ENCODE results near the gene PLXNA2. TPM values are rescaled to one million over a fixed set of nuclear protein-coding genes. Genes with fewer than 3 reads are reported as not detected.

PLXNA2 gene
- total RNA-seq, 1 experiment from 2014 or later, result 10.2 TPM

DNA sequence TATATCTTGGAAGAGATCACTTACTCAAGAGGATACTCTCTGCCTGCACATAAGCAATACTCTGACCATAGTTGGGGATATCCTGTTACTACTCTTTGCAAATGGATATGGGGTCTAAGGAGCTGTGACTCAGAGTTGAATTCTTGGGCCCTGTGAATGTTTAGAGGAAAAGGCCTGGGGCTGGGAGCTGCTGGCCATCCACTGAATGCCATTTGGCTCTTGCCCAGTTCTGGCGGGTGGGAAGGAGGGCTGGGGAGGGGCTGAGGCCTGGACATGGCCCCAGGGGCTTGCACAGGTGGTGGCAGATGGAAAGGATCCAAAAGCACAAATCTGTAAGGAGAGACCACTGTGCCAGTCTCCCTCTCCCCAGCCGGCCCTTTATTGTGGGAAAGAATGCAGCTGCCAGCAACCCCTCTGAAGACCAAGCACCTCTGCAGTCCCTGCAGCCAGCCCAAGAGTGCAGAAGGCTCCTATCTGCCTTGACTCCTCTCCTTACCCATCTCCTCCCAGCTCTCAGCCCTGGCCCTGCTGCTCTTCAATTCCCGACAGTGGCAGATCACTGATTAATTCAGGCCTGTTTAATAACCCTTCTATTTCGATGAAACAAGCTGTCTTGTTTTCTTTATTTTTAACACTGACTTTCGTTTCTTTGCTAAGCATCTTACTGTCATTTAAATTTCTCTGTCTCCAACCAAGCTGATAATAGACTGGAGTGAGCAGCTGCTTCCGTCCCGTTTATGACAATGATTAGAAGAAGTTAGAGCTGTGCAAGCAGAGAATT is 12.1 kb downstream of the PLXNA2 start:
- peak overlapping the region; percentile 47 for H3K4me2 ChIP-seq
- peak; percentile 88 to 89 for DNase-seq
- no peaks in the 10 kb centered on the region for H3K27me3 ChIP-seq (ENCODE audit: insufficient read depth, low read depth)
- H4K20me1 ChIP-seq (ENCODE audit: insufficient read depth), result no peaks in the 10 kb centered on the region
- H3K4me3 ChIP-seq, result no peak overlapping the region
- H3K36me3 ChIP-seq (ENCODE audit: low read depth), result no peaks in the 10 kb centered on the region
- ChIA-PET CTCF (interaction anchor here (0.6 to 1.2 kb wide), 2 partner anchors 100 to 210 kb away, joined by 4 read pairs; no protein-coding TSS in a partner anchor), POLR2A (ENCODE audit: unreplicated experiment) (interaction anchor here (0.5 to 1.0 kb wide), 7 partner anchors 11 to 64 kb away, joined by 3 to 30 read pairs (median 5); no protein-coding TSS in a partner anchor)
- intact Hi-C loops (cut with micrococcal nuclease; ENCODE audit: unreplicated experiment), result loop anchor here (1.0 kb wide), 3 partner anchors 11 to 48 kb away; no protein-coding TSS in a partner anchor
- H3K79me2 ChIP-seq (ENCODE audit: low read depth), result peaks cover 73% of the 10 kb centered on the region
- H3K9me2 ChIP-seq (ENCODE audit: insufficient read depth), result no peaks in the 10 kb centered on the region
- H3K4me1 ChIP-seq (replicated peaks; ENCODE audit: insufficient read depth), result peaks cover 64% of the 10 kb centered on the region
- H3F3A ChIP-seq (ENCODE audit: insufficient read depth, low read depth), result peaks cover 27% of the 10 kb centered on the region; the same call in 1 of the 2 replicates
- BruUV-seq (replicated peaks), result no TSS peak
- H2AFZ ChIP-seq, result no peak overlapping the region
- no peak for TF ChIP-seq EZH2 (IDR thresholded peaks at IDR 0.05; ENCODE audit: low read depth)
- TF ChIP-seq, protein P1, sequence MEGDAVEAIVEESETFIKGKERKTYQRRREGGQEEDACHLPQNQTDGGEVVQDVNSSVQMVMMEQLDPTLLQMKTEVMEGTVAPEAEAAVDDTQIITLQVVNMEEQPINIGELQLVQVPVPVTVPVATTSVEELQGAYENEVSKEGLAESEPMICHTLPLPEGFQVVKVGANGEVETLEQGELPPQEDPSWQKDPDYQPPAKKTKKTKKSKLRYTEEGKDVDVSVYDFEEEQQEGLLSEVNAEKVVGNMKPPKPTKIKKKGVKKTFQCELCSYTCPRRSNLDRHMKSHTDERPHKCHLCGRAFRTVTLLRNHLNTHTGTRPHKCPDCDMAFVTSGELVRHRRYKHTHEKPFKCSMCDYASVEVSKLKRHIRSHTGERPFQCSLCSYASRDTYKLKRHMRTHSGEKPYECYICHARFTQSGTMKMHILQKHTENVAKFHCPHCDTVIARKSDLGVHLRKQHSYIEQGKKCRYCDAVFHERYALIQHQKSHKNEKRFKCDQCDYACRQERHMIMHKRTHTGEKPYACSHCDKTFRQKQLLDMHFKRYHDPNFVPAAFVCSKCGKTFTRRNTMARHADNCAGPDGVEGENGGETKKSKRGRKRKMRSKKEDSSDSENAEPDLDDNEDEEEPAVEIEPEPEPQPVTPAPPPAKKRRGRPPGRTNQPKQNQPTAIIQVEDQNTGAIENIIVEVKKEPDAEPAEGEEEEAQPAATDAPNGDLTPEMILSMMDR (conservative IDR thresholded peaks at IDR 0.05), result no peak
- peak overlapping the region; percentile 27 for H3K27ac ChIP-seq
- no peaks in the 10 kb centered on the region for H3K9me3 ChIP-seq (ENCODE audit: insufficient read depth, low read depth)

DNA sequence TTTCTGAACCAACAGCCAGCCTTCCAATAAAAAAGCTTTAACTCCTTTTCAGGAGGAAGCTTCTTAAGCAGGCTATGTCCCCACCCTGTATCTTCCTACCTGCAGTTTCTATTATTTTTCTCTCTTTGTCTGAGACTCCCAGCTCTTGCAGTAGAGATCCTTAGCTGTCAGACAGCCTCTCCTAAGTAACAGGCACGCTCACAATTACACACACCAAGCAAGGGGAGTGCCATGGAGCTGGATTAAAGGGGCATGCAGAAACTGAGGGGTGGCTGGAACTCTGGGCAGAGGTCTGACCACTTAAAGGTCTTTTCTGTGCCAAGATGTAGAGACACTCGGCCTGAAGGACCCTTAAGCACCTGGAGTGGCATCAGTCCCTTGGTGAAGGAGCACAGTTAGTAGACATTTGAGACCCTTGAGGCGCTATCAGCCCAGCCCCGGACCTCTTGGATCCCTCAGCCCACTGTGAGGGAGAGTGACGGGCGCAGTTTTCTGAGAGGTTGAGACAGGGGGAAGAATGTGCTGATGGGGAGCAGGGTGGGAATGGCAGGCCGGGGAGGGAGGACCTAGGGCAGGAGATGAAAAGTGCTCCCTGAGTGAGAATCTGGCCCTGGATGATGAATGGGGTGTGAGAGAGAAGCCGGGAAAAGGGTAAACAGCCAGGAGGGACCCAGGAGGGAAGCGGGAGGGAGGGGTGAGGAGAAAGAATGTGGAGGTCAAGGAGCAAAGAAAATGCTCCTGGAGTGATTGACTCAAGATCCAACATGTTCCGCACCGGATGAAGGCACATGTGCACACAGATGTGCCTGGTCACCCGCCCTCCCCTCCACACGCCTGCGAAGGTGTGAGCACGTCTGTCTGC is 13.3 kb downstream of the PLXNA2 start:
- H3K9me3 ChIP-seq (ENCODE audit: insufficient read depth, low read depth), result no peaks in the 10 kb centered on the region
- H3K4me2 ChIP-seq, result peak overlapping the region; percentile 47
- H3K36me3 ChIP-seq (ENCODE audit: low read depth), result no peaks in the 10 kb centered on the region
- H3K9me2 ChIP-seq (ENCODE audit: insufficient read depth), result no peaks in the 10 kb centered on the region
- H3K27me3 ChIP-seq (ENCODE audit: insufficient read depth, low read depth), result no peaks in the 10 kb centered on the region
- peak overlapping the region; percentile 27; the same call in 1 of the 2 replicates for H3K27ac ChIP-seq
- H3K79me2 ChIP-seq (ENCODE audit: low read depth), result peaks cover 71% of the 10 kb centered on the region
- H3K4me1 ChIP-seq (replicated peaks; ENCODE audit: insufficient read depth), result peaks cover 52% of the 10 kb centered on the region
- intact Hi-C loops (cut with micrococcal nuclease; ENCODE audit: unreplicated experiment), result loop anchor here (1.0 kb wide), 2 partner anchors 10 to 28 kb away; no protein-coding TSS in a partner anchor
- TF ChIP-seq, protein P1 (conservative IDR thresholded peaks at IDR 0.05), result no peak
- TF ChIP-seq EZH2 (IDR thresholded peaks at IDR 0.05; ENCODE audit: low read depth), result no peak
- ChIA-PET POLR2A (ENCODE audit: unreplicated experiment) (no interaction called here), CTCF (interaction anchor here (0.6 kb wide), 2 partner anchors 209 kb away, joined by 4 to 5 read pairs; no protein-coding TSS in a partner anchor)
- H3K4me3 ChIP-seq, result no peak overlapping the region
- DNase-seq, result no peak
- no peaks in the 10 kb centered on the region for H4K20me1 ChIP-seq (ENCODE audit: insufficient read depth)
- no TSS peak for BruUV-seq (replicated peaks)
- peaks cover 27% of the 10 kb centered on the region; the same call in 1 of the 2 replicates for H3F3A ChIP-seq (ENCODE audit: insufficient read depth, low read depth)
- no peak overlapping the region for H2AFZ ChIP-seq

DNA sequence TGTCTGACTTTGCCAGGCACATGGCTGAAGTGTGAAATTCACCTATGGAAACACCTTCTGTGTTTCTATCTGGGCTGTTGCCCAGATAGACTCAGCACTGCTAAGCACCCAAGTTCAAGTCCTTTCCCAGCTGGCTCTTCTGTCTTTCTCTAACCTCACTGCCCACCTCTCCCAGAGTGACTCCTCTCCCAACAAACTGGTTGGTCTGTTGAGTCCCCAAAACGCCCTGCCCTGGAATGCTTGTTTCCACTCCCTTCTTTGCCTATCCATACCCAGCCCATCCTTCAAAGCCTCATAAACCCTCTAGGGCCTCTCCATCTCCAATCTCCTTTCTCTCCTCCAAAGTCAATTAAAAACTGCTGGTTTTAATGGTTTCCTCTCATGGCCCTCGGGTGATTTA is 15.6 kb downstream of the PLXNA2 start:
- H4K20me1 ChIP-seq (ENCODE audit: insufficient read depth), result no peaks in the 10 kb centered on the region
- no peak overlapping the region for H3K27ac ChIP-seq
- ChIA-PET POLR2A (ENCODE audit: unreplicated experiment) (no interaction called here), CTCF (no interaction called here)
- no peaks in the 10 kb centered on the region for H3K27me3 ChIP-seq (ENCODE audit: insufficient read depth, low read depth)
- intact Hi-C loops (cut with micrococcal nuclease; ENCODE audit: unreplicated experiment), result no loop called here
- no peaks in the 10 kb centered on the region for H3K36me3 ChIP-seq (ENCODE audit: low read depth)
- no peaks in the 10 kb centered on the region for H3K9me2 ChIP-seq (ENCODE audit: insufficient read depth)
- no peak overlapping the region for H2AFZ ChIP-seq
- no peak for TF ChIP-seq EZH2 (IDR thresholded peaks at IDR 0.05; ENCODE audit: low read depth)
- TF ChIP-seq, protein P1 (conservative IDR thresholded peaks at IDR 0.05), result no peak
- H3K4me1 ChIP-seq (replicated peaks; ENCODE audit: insufficient read depth), result peaks cover 46% of the 10 kb centered on the region
- H3F3A ChIP-seq (ENCODE audit: insufficient read depth, low read depth), result peaks cover 22% of the 10 kb centered on the region; the same call in 1 of the 2 replicates
- H3K79me2 ChIP-seq (ENCODE audit: low read depth), result peaks cover 67% of the 10 kb centered on the region
- BruUV-seq (replicated peaks), result no TSS peak
- DNase-seq, result no peak
- H3K4me3 ChIP-seq, result no peak overlapping the region
- no peaks in the 10 kb centered on the region for H3K9me3 ChIP-seq (ENCODE audit: insufficient read depth, low read depth)
- no peak overlapping the region for H3K4me2 ChIP-seq

All from PC-9 (cell line).